HG03354 (cell line): Measurements from ENCODE around the gene OR56A3.

Experiments used
- ATAC-seq: cut with Tn5 transposase; IDR thresholded peaks from one replicate; pipeline ENCODE4 v1.9.1; 2021; ENCODE audit warnings: mild to moderate bottlenecking; ENCODE audit not compliant: unreplicated experiment, poor library complexity, severe bottlenecking

Gene OR56A3

DNA sequence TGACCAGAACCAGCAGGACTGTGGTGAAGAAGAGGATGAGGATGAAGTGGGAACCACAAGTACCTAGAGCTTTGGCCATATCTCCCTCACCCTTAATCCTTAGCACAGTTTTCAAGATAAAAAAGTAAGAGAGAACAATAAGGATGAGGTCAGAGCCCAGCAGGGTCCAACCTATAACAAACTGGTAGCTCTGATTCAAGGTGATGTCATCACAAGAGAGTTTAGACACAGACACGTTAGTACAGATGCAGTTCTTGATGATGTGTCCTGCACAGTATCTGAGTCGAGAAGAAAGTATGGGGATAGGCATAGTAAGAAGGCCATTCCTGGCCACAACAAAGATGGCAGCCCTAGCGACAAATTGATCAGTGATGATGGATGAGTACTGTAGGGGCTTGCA lies 25.7 kb downstream of the OR56A3 start:
- ATAC-seq, result no peak

DNA sequence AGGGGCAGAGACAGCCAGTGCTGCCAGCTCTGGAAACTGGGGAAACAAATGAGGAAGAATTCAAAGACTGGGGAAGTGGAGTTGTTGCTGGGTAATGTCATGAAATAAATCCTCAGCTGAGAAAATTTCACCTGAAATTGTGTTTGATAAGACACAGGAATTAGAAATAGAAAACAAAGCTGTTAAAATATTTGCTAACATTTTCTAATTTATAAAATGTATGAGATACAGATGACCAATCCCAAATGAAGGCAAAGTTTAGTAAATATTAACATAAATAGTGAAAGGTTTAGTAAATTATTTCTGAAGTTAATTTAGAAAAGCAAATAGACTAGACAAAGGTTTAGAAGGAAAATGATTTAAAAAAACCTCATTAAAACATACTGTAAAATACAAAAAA lies 26.3 kb downstream of the OR56A3 start, which contains the start of gene OR56A5:
TSS of gene OR56A5 (minus strand) at position 101 of the 400 bp plus-strand sequence. CDS start at position 101, 0 bp downstream.
- ATAC-seq, result no peak

DNA sequence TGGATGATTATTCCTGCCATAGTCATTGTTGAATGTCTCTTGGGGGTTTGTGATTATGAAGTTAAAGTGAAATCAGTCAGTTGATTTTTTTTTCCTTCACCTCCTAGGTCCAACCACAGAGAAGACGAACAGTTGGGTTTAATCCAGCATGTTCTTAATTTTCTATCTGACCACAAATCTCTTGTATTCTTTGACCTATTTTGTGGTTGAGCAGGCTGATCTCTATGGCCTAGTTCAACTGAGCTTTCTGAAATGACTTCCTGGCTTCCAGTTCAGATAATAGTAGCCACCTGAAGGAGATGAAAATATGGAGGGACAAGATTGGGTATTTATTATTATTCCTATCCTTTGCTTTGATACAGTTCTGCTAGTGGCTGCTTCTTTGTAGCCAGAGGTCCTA lies 31.5 kb downstream of the OR56A3 start:
- ATAC-seq, result no peak

DNA sequence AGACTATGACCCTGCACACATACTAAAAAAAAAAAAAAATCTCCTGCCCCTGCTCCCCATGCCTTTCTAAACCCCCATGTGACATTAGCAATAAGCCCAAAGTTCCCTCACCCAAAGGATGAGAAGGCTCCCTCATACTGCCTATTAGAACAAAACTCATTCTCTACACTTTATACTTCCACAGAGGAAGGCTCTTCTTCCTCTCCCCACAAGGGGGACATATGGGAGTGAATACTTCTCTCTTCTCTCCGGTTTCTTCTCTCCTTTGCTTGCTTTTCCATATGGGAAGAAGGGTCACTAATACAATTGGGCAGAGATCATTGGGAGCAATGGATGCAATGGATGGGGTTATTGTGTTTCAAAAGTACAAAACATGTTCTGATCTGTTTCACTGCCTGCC lies 41.4 kb downstream of the OR56A3 start:
- ATAC-seq, result no peak

DNA sequence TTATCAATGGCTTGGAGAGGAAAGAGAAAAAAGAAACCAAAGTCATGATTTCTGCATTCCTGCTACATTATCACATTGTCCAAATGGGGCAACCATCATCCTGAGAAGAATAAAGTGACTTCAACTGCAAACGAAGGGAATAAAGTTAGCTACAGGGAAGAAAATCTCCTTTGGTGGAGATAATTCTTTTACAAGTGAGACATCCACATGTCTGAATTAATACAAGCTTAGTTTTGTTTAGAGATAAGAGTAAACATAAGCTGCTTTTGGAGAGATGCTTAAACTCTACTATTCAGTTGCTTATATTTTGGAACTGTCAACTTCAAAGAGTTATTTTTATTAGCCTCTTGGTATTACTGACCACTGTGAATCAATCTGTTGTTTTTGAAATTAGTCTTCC lies 44.8 kb downstream of the OR56A3 start, which contains the start of gene OR52L1:
TSS of gene OR52L1 (minus strand) at position 101 of the 400 bp plus-strand sequence. CDS start at position 46, 55 bp downstream.
- ATAC-seq, result no peak

DNA sequence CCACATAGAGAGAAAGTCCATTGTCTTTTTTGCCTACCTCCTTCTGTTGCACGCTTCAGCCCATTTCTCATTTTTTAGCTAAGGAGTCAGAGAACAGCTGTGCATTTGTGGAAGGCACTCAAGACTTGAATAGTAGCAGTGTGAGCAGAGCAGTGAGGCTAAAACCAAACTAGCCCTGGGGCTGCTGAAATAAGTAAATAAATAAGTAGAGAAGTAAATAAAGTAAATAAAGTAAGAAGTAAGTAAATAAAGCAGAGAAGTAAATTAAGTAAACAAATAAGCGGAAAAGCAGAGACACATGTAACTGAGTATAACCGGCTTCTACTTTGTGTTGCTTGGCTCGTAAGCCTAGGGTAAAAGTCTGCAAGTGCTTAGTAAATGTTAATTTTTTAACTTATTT lies 47.2 kb downstream of the OR56A3 start:
- ATAC-seq, result no peak

DNA sequence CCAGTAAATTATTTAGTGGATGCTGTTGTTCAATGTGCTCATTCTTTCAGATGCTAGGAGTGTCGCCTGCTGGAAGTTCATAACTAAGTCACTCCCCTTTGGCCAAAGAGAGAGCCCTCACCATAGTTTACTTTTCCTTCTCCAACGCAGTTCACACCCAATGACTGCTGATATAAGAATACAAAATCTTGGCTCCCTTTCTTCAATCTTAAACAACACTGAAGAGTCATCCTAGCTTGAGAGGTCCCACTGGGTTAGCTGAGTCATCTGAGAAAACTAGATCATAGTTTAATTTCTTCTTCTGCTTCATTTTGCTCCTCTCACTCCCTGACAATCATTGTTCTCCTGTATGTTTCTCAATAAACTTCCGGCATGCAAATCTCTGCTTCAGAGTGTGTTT lies 50.1 kb downstream of the OR56A3 start:
- ATAC-seq, result no peak

DNA sequence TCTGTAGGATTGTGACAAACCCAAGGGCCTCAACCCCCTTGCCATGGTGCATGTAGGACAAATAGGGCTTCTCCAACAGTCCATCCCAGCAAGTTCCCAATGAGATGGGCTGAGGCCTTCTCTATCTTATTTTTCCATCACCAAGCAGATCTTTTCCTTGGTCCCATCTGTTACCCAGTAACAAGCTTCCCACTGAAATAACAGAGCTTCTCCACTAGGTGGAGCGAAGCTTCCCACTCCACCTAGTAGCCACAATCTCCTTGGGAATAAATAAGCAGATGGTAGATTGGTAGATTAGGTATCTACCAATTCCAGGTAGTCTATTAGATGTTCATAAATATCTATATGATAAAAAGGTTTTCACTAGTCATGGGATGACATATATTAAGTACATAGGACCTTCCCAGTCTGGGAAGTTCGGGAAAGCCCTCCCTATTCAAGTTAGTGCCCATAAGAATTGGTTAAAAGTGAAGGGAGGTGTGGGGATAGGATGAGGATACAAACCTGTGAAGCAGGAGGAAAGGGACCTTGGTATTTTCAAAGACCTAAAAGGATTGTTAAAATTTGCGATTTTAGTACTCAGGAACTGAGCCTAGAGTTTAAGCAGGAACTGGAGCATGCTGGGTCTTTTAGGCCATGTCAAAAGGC lies 50.7 kb downstream of the OR56A3 start:
- no peak for ATAC-seq

DNA sequence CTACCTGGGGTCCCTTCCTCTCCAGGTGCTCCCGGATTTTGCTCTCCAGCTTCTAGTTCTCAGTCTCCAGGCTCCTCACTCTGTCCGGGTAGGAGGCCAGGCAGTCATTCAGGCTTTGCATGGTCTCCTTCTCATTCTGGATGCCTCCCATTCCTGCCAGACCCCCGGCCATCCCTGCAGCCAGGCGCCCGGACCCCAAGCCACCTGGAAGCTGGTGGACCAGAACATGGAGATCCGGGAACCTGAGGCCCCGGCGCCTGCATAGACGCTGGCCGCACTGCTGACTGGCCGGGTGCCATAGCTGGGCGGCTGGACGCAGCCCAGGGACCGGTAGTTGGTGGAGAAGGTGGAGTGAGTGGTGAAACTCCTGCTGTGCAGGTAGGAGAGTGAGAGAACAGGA lies 52.7 kb downstream of the OR56A3 start:
- ATAC-seq, result no peak
